Caco-2 (cell line): Measurements from ENCODE around the gene ACP6. TPM values are rescaled to one million over a fixed set of nuclear protein-coding genes. Genes with fewer than 3 reads are reported as not detected.
"Not testable (repeated sequence)": the region's sequence is repeated elsewhere in the genome, so short reads cannot be mapped to it uniquely, and the experiment has no call there.

Source experiments
- BruUV-seq: library from RNA; stranded (reverse); fragments of 400-500 nt; replicated peaks from 2 replicates; lab custom pipeline; 2021; lab: Mats Ljungman, UMichigan
- CTCF ChIA-PET: fragments of 300-600 bp; sonication (Branson Sonifier 250); formaldehyde crosslinking; loops from one replicate; lab custom pipeline; 2022; ENCODE audit warnings: antibody characterized with exemption; lab: Charles Lee
- POLR2A ChIA-PET: fragments of 300-600 bp; sonication (Branson Sonifier 250); formaldehyde crosslinking; loops from one replicate; lab custom pipeline; 2022; ENCODE audit warnings: antibody characterized with exemption; lab: Charles Lee
- DNase-seq, 2 experiments: peaks; one replicate each; pipeline versions ENCODE4 v3.0.0 to v3.0.0-alpha.2; 2020 to 2022
- H3K27me3 ChIP-seq: replicated peaks from 2 replicates; pipeline ENCODE4 v1.6.0; 2011; ENCODE audit warnings: low read length; ENCODE audit not compliant: control insufficient read depth, insufficient read depth
- H3K36me3 ChIP-seq: 2 replicates; pipeline ENCODE4 v1.5.1; 2011; ENCODE audit warnings: low read length; ENCODE audit not compliant: control insufficient read depth, insufficient read depth
- H3K4me1 ChIP-seq: fragments of 250-450 bp; sonication (Bioruptor Pico); 2 replicates; pipeline ENCODE4 v1.5.1; 2020; ENCODE audit warnings: mild to moderate bottlenecking
- H3K4me3 ChIP-seq: 2 replicates; pipeline ENCODE4 v1.5.1; 2011; ENCODE audit warnings: low read depth, mild to moderate bottlenecking, control low read depth, low read length
- H3K9me3 ChIP-seq: fragments of 250-450 bp; sonication (Bioruptor Pico); 2 replicates; pipeline ENCODE4 v1.5.1; 2020; ENCODE audit warnings: mild to moderate bottlenecking, moderate library complexity
- H3K27ac Mint-ChIP-seq: one replicate; pipeline ENCODE4 v1.8.0; 2022; ENCODE audit warnings: mixed read lengths; ENCODE audit not compliant: unreplicated experiment
- H3K27me3 Mint-ChIP-seq: one replicate; pipeline ENCODE4 v1.8.0; 2022; ENCODE audit warnings: mixed read lengths; ENCODE audit not compliant: insufficient read depth, unreplicated experiment
- H3K36me3 Mint-ChIP-seq: one replicate; pipeline ENCODE4 v1.8.0; 2022; ENCODE audit warnings: mild to moderate bottlenecking, mixed read lengths; ENCODE audit not compliant: insufficient read depth, unreplicated experiment
- H3K4me1 Mint-ChIP-seq: one replicate; pipeline ENCODE4 v1.8.0; 2022; ENCODE audit warnings: low read depth, mixed read lengths; ENCODE audit not compliant: unreplicated experiment
- H3K4me3 Mint-ChIP-seq: one replicate; pipeline ENCODE4 v1.8.0; 2022; ENCODE audit warnings: mild to moderate bottlenecking, moderate library complexity, mixed read lengths; ENCODE audit not compliant: unreplicated experiment
- H3K9me3 Mint-ChIP-seq: one replicate; pipeline ENCODE4 v1.8.0; 2022; ENCODE audit warnings: mixed read lengths; ENCODE audit not compliant: unreplicated experiment
- CTCF ChIP-seq, 2 experiments: fragments of 200-600 bp in 1 of 2; IDR thresholded peaks; 1 replicate in 1 of 2; 2 replicates in 1 of 2; pipeline versions ENCODE4 v1.5.1 to v1.8.0; 2011 to 2022; ENCODE audit warnings: antibody characterized with exemption in 1 of 2, control low read depth in 1 of 2, inconsistent platforms in 1 of 2, low read depth in 1 of 2, low read length in 1 of 2, mild to moderate bottlenecking in 1 of 2, moderate library complexity in 1 of 2; ENCODE audit not compliant: insufficient read depth in 1 of 2, severe bottlenecking in 1 of 2, unreplicated experiment in 1 of 2
- intact Hi-C: fragments of 100-400 bp; cut with micrococcal nuclease; formaldehyde crosslinking; loops from one replicate; pipeline ENCODE4 v1.10.0; 2022; ENCODE audit not compliant: unreplicated experiment
- total RNA-seq: library from RNA; stranded (reverse); gene quantifications from 2 replicates; pipeline ENCODE4 v1.2.3, GENCODE V29; 2022

ACP6 gene
- total RNA-seq, 1 experiment from 2014 or later: 24.6 TPM

GRCh38 chr1:147618771-147619170, 51.6 kb downstream of the ACP6 start:
- no peaks in the 10 kb centered on the region for H3K9me3 Mint-ChIP-seq
- no peak overlapping the region for H3K27ac Mint-ChIP-seq
- no peaks in the 10 kb centered on the region for H3K9me3 ChIP-seq
- peaks cover 5% of the 10 kb centered on the region for H3K36me3 Mint-ChIP-seq
- no peak overlapping the region for H3K4me3 ChIP-seq
- ChIA-PET CTCF (no interaction called here), POLR2A (no interaction called here)
- H3K27me3 Mint-ChIP-seq: no peaks in the 10 kb centered on the region
- intact Hi-C loops: no loop called here
- DNase-seq: no peak
- BruUV-seq: no TSS peak
- H3K4me1 ChIP-seq: no peaks in the 10 kb centered on the region
- H3K4me1 Mint-ChIP-seq: no peaks in the 10 kb centered on the region
- TF ChIP-seq CTCF (IDR thresholded peaks at IDR 0.05; ENCODE audit: insufficient read depth in 1 of 2, low read depth in 1 of 2, low read length in 1 of 2, severe bottlenecking in 1 of 2, unreplicated experiment in 1 of 2): no peak
- H3K27me3 ChIP-seq: no peaks in the 10 kb centered on the region
- H3K36me3 ChIP-seq: peaks cover 3% of the 10 kb centered on the region
- no peak overlapping the region for H3K4me3 Mint-ChIP-seq

GRCh38 chr1:147618077-147618569, 52.2 kb downstream of the ACP6 start:
- H3K27me3 ChIP-seq: no peaks in the 10 kb centered on the region
- ChIA-PET POLR2A (no interaction called here), CTCF (no interaction called here)
- no peak for TF ChIP-seq CTCF (IDR thresholded peaks at IDR 0.05; ENCODE audit: insufficient read depth in 1 of 2, low read depth in 1 of 2, low read length in 1 of 2, severe bottlenecking in 1 of 2, unreplicated experiment in 1 of 2)
- DNase-seq: no peak
- no TSS peak for BruUV-seq
- Mint-ChIP-seq H3K9me3 (no peaks in the 10 kb centered on the region), H3K27ac (no peak overlapping the region), H3K36me3 (peaks cover 5% of the 10 kb centered on the region), H3K27me3 (no peaks in the 10 kb centered on the region), H3K4me3 (no peak overlapping the region), H3K4me1 (peaks cover 2% of the 10 kb centered on the region)
- H3K36me3 ChIP-seq: peaks cover 3% of the 10 kb centered on the region
- H3K9me3 ChIP-seq: no peaks in the 10 kb centered on the region
- no peak overlapping the region for H3K4me3 ChIP-seq
- H3K4me1 ChIP-seq: no peaks in the 10 kb centered on the region
- intact Hi-C loops: no loop called here

- peaks cover 21% of the 10 kb centered on the region for H3K4me1 ChIP-seq
- H3K27me3 Mint-ChIP-seq, H3K27ac Mint-ChIP-seq, BruUV-seq, H3K36me3 Mint-ChIP-seq, H3K9me3 Mint-ChIP-seq, POLR2A ChIA-PET, H3K27me3 ChIP-seq, CTCF ChIA-PET, H3K4me3 Mint-ChIP-seq, H3K9me3 ChIP-seq, intact Hi-C loops, H3K36me3 ChIP-seq, H3K4me3 ChIP-seq, DNase-seq: not testable (repeated sequence)
- H3K4me1 Mint-ChIP-seq: peaks cover 19% of the 10 kb centered on the region
These were observed 55.4 kb downstream of the ACP6 start for GRCh38 chr1:147614966-147615365.
